ENCODE measurements around the gene DOCK9. TPM values are rescaled to one million over a fixed set of nuclear protein-coding genes. Genes with fewer than 3 reads are reported as not detected.

DOCK9 gene
- polyA plus RNA-seq, 3 donors: 0.01 TPM; not detected in 2

GRCh38 chr13:98951266-98951665, 26.6 kb downstream of the DOCK9 start:
- WGBS (ENCODE audit: insufficient coverage): 98% methylated on average over 5 of the region's 6 CpGs
- no peak overlapping the region for H3K4me3 ChIP-seq (replicated peaks in 1 of 3; ENCODE audit: low read depth in 2 of 3, low read length in 3 of 3)

GRCh38 chr13:98950705-98951104, 27.2 kb downstream of the DOCK9 start:
- Mint-ChIP-seq H3K27ac (no peak overlapping the region), H3K9me3 (peaks cover 0 to 2% (median 0%) of the 10 kb centered on the region in 7 donors), H3K36me3 (no peaks in the 10 kb centered on the region), H3K4me1 (no peaks in the 10 kb centered on the region), H3K27me3 (ENCODE audit: low read depth in 3 of 3) (peaks cover 3 to 17% (median 6%) of the 10 kb centered on the region in 3 donors), H3K4me3 (no peak overlapping the region)
- no peak overlapping the region for H3K4me2 ChIP-seq (replicated peaks; ENCODE audit: extremely low read depth, low read length, poor library complexity, severe bottlenecking)
- WGBS (ENCODE audit: insufficient coverage): 96% methylated on average over 4 of the region's 7 CpGs
- H3K9me3 ChIP-seq (replicated peaks in 1 of 2; ENCODE audit: control insufficient read depth in 1 of 2, insufficient read depth in 1 of 2, low read length in 2 of 2): no peaks in the 10 kb centered on the region
- H3K27ac ChIP-seq (ENCODE audit: low read depth in 1 of 2, low read length in 2 of 2): no peak overlapping the region
- intact Hi-C loops (cut with micrococcal nuclease): no loop called here
- no peaks in the 10 kb centered on the region for H3K36me3 ChIP-seq (replicated peaks in 1 of 2; ENCODE audit: control insufficient read depth in 1 of 2, insufficient read depth in 2 of 2, low read length in 2 of 2)
- no peaks in the 10 kb centered on the region for H3K4me1 ChIP-seq (ENCODE audit: control insufficient read depth in 1 of 2, insufficient read depth in 2 of 2, low read length in 2 of 2)
- no peak for TF ChIP-seq CTCF (IDR thresholded peaks at IDR 0.05)
- DNase-seq: no peak
- H3K79me2 ChIP-seq (ENCODE audit: insufficient read depth, low read length): no peaks in the 10 kb centered on the region
- no peaks in the 10 kb centered on the region for H4K20me1 ChIP-seq (ENCODE audit: insufficient read depth, low read length)
- H2AFZ ChIP-seq (ENCODE audit: insufficient read depth, low read depth, low read length, poor library complexity, severe bottlenecking): no peak overlapping the region
- H3K27me3 ChIP-seq (ENCODE audit: control insufficient read depth in 2 of 2, insufficient read depth in 2 of 2, low read length in 2 of 2): peaks cover 0 to 3% of the 10 kb centered on the region in 2 donors
- H3K4me3 ChIP-seq (replicated peaks in 1 of 3; ENCODE audit: low read depth in 2 of 3, low read length in 3 of 3): no peak overlapping the region
- H3K9ac ChIP-seq (ENCODE audit: insufficient read depth, low read length, poor library complexity, severe bottlenecking): no peak overlapping the region

More at GRCh38 chr13:98951266-98951665, 26.6 kb downstream of the DOCK9 start:
- H3K4me2 ChIP-seq (replicated peaks; ENCODE audit: extremely low read depth, low read length, poor library complexity, severe bottlenecking): no peak overlapping the region
- H3K36me3 Mint-ChIP-seq: no peaks in the 10 kb centered on the region
- H3K36me3 ChIP-seq (replicated peaks in 1 of 2; ENCODE audit: control insufficient read depth in 1 of 2, insufficient read depth in 2 of 2, low read length in 2 of 2): no peaks in the 10 kb centered on the region
- peaks cover 3 to 15% (median 4%) of the 10 kb centered on the region in 3 donors for H3K27me3 Mint-ChIP-seq (ENCODE audit: low read depth in 3 of 3)
- TF ChIP-seq CTCF (IDR thresholded peaks at IDR 0.05): no peak
- no peaks in the 10 kb centered on the region for H3K4me1 Mint-ChIP-seq
- intact Hi-C loops (cut with micrococcal nuclease): no loop called here
- H3K9ac ChIP-seq (ENCODE audit: insufficient read depth, low read length, poor library complexity, severe bottlenecking): no peak overlapping the region
- no peaks in the 10 kb centered on the region for H3K4me1 ChIP-seq (ENCODE audit: control insufficient read depth in 1 of 2, insufficient read depth in 2 of 2, low read length in 2 of 2)
- no peak overlapping the region for H3K27ac ChIP-seq (ENCODE audit: low read depth in 1 of 2, low read length in 2 of 2)
- H3K9me3 ChIP-seq (replicated peaks in 1 of 2; ENCODE audit: control insufficient read depth in 1 of 2, insufficient read depth in 1 of 2, low read length in 2 of 2): no peaks in the 10 kb centered on the region
- DNase-seq: no peak
- peaks cover 0 to 2% (median 0%) of the 10 kb centered on the region in 7 donors for H3K9me3 Mint-ChIP-seq
- H3K27ac Mint-ChIP-seq: no peak overlapping the region
- no peaks in the 10 kb centered on the region for H3K79me2 ChIP-seq (ENCODE audit: insufficient read depth, low read length)
- peaks cover 0 to 3% of the 10 kb centered on the region in 2 donors for H3K27me3 ChIP-seq (ENCODE audit: control insufficient read depth in 2 of 2, insufficient read depth in 2 of 2, low read length in 2 of 2)
- no peaks in the 10 kb centered on the region for H4K20me1 ChIP-seq (ENCODE audit: insufficient read depth, low read length)
- no peak overlapping the region for H2AFZ ChIP-seq (ENCODE audit: insufficient read depth, low read depth, low read length, poor library complexity, severe bottlenecking)
- H3K4me3 Mint-ChIP-seq: no peak overlapping the region

Data from CD14-positive monocyte (primary cell).